K562 (cell line): ENCODE measurements around the gene C2CD2. TPM values are rescaled to one million over a fixed set of nuclear protein-coding genes. Genes with fewer than 3 reads are reported as not detected.

Experiments
- ATAC-seq: fragments of 200-7000 bp; cut with Tn5 transposase; 3 replicates; pipeline ENCODE4 v1.9.1; 2020; ENCODE audit warnings: moderate library complexity
- BruUV-seq: library from RNA; stranded (reverse); fragments of 400-500 nt; replicated peaks from 2 replicates; lab custom pipeline; 2021; lab: Mats Ljungman, UMichigan
- CTCF ChIA-PET: fragments of 300-600 bp; formaldehyde crosslinking; extraction: SDS; loops from one replicate; lab custom pipeline; 2021; ENCODE audit warnings: low intra/inter-chr PET ratio; lab: Yijun Ruan, JAX
- POLR2A ChIA-PET: fragments of 300-600, 350-650 bp; sonication (Branson Sonifier 250); formaldehyde crosslinking; extraction: SDS; loops from one replicate; lab custom pipeline; 2021; ENCODE audit warnings: antibody characterized with exemption, inconsistent platforms; lab: Yijun Ruan, JAX
- DNase-seq, 4 experiments: peaks; one replicate each; pipeline versions ENCODE4 v3.0.0 to v3.0.0-alpha.2; 2011 to 2018; ENCODE audit warnings: low spot score in 3 of 4, mixed read lengths in 3 of 4; ENCODE audit errors: extremely low read depth in 1 of 4
- FAIRE-seq: peaks from 2 replicates; lab custom pipeline; 2011; peaks lifted over from hg19 to GRCh38; lab: Jason Lieb, UNC
- H2AFZ ChIP-seq: 2 replicates; pipeline ENCODE4 v1.6.0; 2011; ENCODE audit warnings: low read depth, low read length, control low read depth, inconsistent platforms
- H3K27ac ChIP-seq: fragments of 200-600 bp; 3 replicates; pipeline ENCODE4 v1.8.0; 2011; ENCODE audit warnings: low read depth, mild to moderate bottlenecking, control low read depth, inconsistent platforms, low read length, moderate library complexity, mixed read lengths; ENCODE audit errors: extremely low read depth
- H3K27me3 ChIP-seq, 2 experiments: fragments of 300-600 bp in 1 of 2; 2 replicates in 1 of 2; 3 replicates in 1 of 2; pipeline versions ENCODE4 v1.6.0 to v1.8.0; 2011; ENCODE audit warnings: inconsistent platforms in 2 of 2, low read length in 2 of 2, mild to moderate bottlenecking in 1 of 2, mixed read lengths in 1 of 2, moderate library complexity in 1 of 2; ENCODE audit not compliant: control insufficient read depth in 2 of 2, insufficient read depth in 2 of 2
- H3K36me3 ChIP-seq: fragments of 300-600 bp; 3 replicates; pipeline ENCODE4 v1.8.0; 2011; ENCODE audit warnings: mild to moderate bottlenecking, low read length, inconsistent platforms; ENCODE audit not compliant: control insufficient read depth, insufficient read depth
- H3K4me1 ChIP-seq, 2 experiments: fragments of 200-600 bp in 1 of 2; replicated peaks in 1 of 2; 2 replicates in 1 of 2; 3 replicates in 1 of 2; pipeline versions ENCODE4 v1.5.1 to v1.8.0; 2011; ENCODE audit warnings: inconsistent platforms in 2 of 2, low read length in 2 of 2, mild to moderate bottlenecking in 1 of 2, mixed read lengths in 1 of 2, moderate library complexity in 1 of 2; ENCODE audit not compliant: control insufficient read depth in 2 of 2, insufficient read depth in 2 of 2
- H3K4me2 ChIP-seq: 2 replicates; pipeline ENCODE4 v1.6.1; 2011; ENCODE audit warnings: low read length, control low read depth, inconsistent platforms, mixed read lengths; ENCODE audit not compliant: insufficient read depth
- H3K4me3 ChIP-seq: fragments of 200-600 bp; sonication (generic), shearing (Covaris generic); 2 replicates; pipeline ENCODE4 v1.5.1; 2016; ENCODE audit warnings: control low read depth, inconsistent platforms
- H3K79me2 ChIP-seq: fragments of 200-600 bp; 3 replicates; pipeline ENCODE4 v1.8.0; 2011; ENCODE audit warnings: low read length, inconsistent platforms; ENCODE audit not compliant: control insufficient read depth, insufficient read depth
- H3K9ac ChIP-seq, 2 experiments: 2 replicates each; pipeline versions ENCODE4 v1.6.0 to v1.6.1; 2011; ENCODE audit warnings: low read depth in 2 of 2, low read length in 2 of 2, control low read depth in 1 of 2, inconsistent platforms in 1 of 2, mild to moderate bottlenecking in 1 of 2, mixed read lengths in 1 of 2; ENCODE audit not compliant: insufficient read depth in 1 of 2
- H3K9me1 ChIP-seq: one replicate; pipeline ENCODE4 v1.6.0; 2011; ENCODE audit warnings: inconsistent platforms, mild to moderate bottlenecking, low read length, moderate library complexity; ENCODE audit not compliant: control insufficient read depth, insufficient read depth
- H3K9me3 ChIP-seq: replicated peaks from 2 replicates; pipeline ENCODE4 v1.5.1; 2011; ENCODE audit warnings: low read depth, low read length, inconsistent platforms; ENCODE audit not compliant: control insufficient read depth, insufficient read depth
- H4K20me1 ChIP-seq: replicated peaks from 2 replicates; pipeline ENCODE4 v1.6.1; 2011; ENCODE audit warnings: low read length, inconsistent platforms, mixed read lengths; ENCODE audit not compliant: control insufficient read depth, insufficient read depth
- GABPB2 ChIP-seq: fragments of 250-450 bp; sonication (Bioruptor Pico); conservative IDR thresholded peaks from 2 replicates; pipeline ENCODE4 v1.5.1; 2021; ENCODE audit warnings: mild to moderate bottlenecking
- NEUROD1 ChIP-seq: fragments of 150-350 bp; IDR thresholded peaks from 2 replicates; pipeline ENCODE4 v1.6.1; 2014; ENCODE audit warnings: borderline replicate concordance, low read length, low read depth; ENCODE audit not compliant: partially characterized antibody
- NFE2 ChIP-seq: IDR thresholded peaks from 2 replicates; pipeline ENCODE4 v1.6.1; 2014; ENCODE audit warnings: antibody characterized with exemption, low read depth
- NR1H2 ChIP-seq: sonication (generic); formaldehyde crosslinking; IDR thresholded peaks from 2 replicates; pipeline ENCODE4 v1.4.0; 2020; ENCODE audit warnings: mild to moderate bottlenecking, missing genetic modification reagents
- NR4A1 ChIP-seq, 2 experiments: fragments of 250-450 bp in 1 of 2; fragments of 450-650 bp in 1 of 2; sonication (Bioruptor Pico) in 1 of 2; IDR thresholded peaks; 2 replicates each; pipeline versions ENCODE4 v1.4.0 to v1.6.1; 2016 to 2020; ENCODE audit warnings: mild to moderate bottlenecking in 2 of 2, missing compliant biosample characterization in 1 of 2, missing genetic modification characterization in 1 of 2, moderate library complexity in 1 of 2
- PHF20 ChIP-seq: fragments of 450-650 bp; IDR thresholded peaks from 2 replicates; pipeline ENCODE4 v1.6.1; 2018; ENCODE audit not compliant: partially characterized antibody
- POLR2B ChIP-seq: fragments of 450-650 bp; IDR thresholded peaks from 2 replicates; pipeline ENCODE4 v1.6.1; 2018; ENCODE audit warnings: low read depth; ENCODE audit not compliant: partially characterized antibody
- RCOR1 ChIP-seq, 2 experiments: IDR thresholded peaks; 2 replicates each; pipeline ENCODE4 v1.6.1; 2012; ENCODE audit warnings: low read depth in 2 of 2, low read length in 2 of 2, borderline replicate concordance in 1 of 2, improper control_type of control experiment in 1 of 2
- SETDB1 ChIP-seq: IDR thresholded peaks from one replicate; pipeline ENCODE4 v1.6.1; 2012; ENCODE audit warnings: low read length, control low read depth, inconsistent platforms
- SMARCB1 ChIP-seq: IDR thresholded peaks from 2 replicates; pipeline ENCODE4 v1.6.1; 2011; ENCODE audit warnings: improper control_type of control experiment, low read depth; ENCODE audit not compliant: insufficient read length
- TARDBP ChIP-seq: fragments of 450-650 bp; IDR thresholded peaks from 2 replicates; pipeline ENCODE4 v1.6.1; 2016
- ZBTB34 ChIP-seq: fragments of 250-450 bp; sonication (Bioruptor Pico); IDR thresholded peaks from 2 replicates; pipeline ENCODE4 v1.8.0; 2021; ENCODE audit warnings: mild to moderate bottlenecking, moderate library complexity
- ZNF140 ChIP-seq: fragments of 250-450 bp; sonication (Bioruptor Pico); IDR thresholded peaks from 2 replicates; pipeline ENCODE4 v1.8.0; 2021; ENCODE audit warnings: moderate library complexity, mild to moderate bottlenecking, inconsistent platforms
- whole genome bisulfite sequencing: fragments of 100-300 bp; shearing (Covaris generic); methylation state at CpG from one replicate; pipeline ENCODE4 v1.1.6; 2016; ENCODE audit warnings: low coverage, mixed read lengths; ENCODE audit not compliant: insufficient coverage; ENCODE audit errors: missing lambda C conversion rate; 5-methylcytosine and 5-hydroxymethylcytosine counted together
- in situ Hi-C: fragments of 300-500 bp; cut with MboI; formaldehyde crosslinking; loops from 4 replicates; pipeline ENCODE4 v1.15.0; 2018; ENCODE audit warnings: inconsistent platforms, mixed read lengths
- intact Hi-C: fragments of 100-400 bp; cut with micrococcal nuclease; formaldehyde crosslinking; loops from 2 replicates; pipeline ENCODE4 v1.14.2; 2022
- polyA plus RNA-seq, 8 experiments: library from polyadenylated mRNA; depleted of rRNA in 4 of 8; stranded (reverse) in 5 of 8; unstranded in 3 of 8; fragments of >200 nt; fragmentation: Nextera tagmentation in 2 of 8; fragmentation: Illumina TruSeq in 1 of 8; extraction: Ambion mirVana in 2 of 8; extraction: Trizol in 1 of 8; gene quantifications; 2 replicates each; pipeline versions ENCODE4 v1.2.1 to v1.2.3, GENCODE V29; 2011 to 2014; ENCODE audit warnings: inconsistent platforms in 1 of 8, missing spikeins in 1 of 8
- total RNA-seq, 7 experiments: library from RNA; depleted of rRNA in 6 of 7; stranded (reverse); fragments of >200 nt in 6 of 7; fragmentation: Illumina TruSeq in 2 of 7; extraction: Trizol in 2 of 7; gene quantifications; 2 replicates each; pipeline versions ENCODE4 v1.2.1 to v1.2.3, GENCODE V29; 2011 to 2021; ENCODE audit warnings: low replicate concordance in 1 of 7

C2CD2 gene
- total and polyA plus RNA-seq, 9 of the 15 experiments (the other 6 are each of a cell fraction or from before 2014, with no cell fraction given), result 1.3 to 21.6 (median 12.1) TPM

- no peaks in the 10 kb centered on the region for H3K36me3 ChIP-seq
- CTCF ChIA-PET, result no interaction called here
- TF ChIP-seq TARDBP (no peak), GABPB2 (CRISPR knock-in tag) (no peak), RCOR1 (IDR thresholded peaks at IDR 0.05; ENCODE audit: borderline replicate concordance in 1 of 2, low read depth in 2 of 2, low read length in 2 of 2) (no peak), NFE2 (no peak), NR4A1 (CRISPR knock-in tag; IDR thresholded peaks at IDR 0.05) (no peak), NR4A1 (tag; IDR thresholded peaks at IDR 0.05) (no peak), ZNF140 (CRISPR knock-in tag) (no peak), SMARCB1 (no peak), ZBTB34 (no peak), POLR2B (no peak), PHF20 (no peak), NEUROD1 (no peak), SETDB1 (no peak), NR1H2 (CRISPR knock-in tag) (no peak)
- no peak overlapping the region for H3K4me3 ChIP-seq
- no peak overlapping the region for H2AFZ ChIP-seq
- H3K9me1 ChIP-seq, result no peaks in the 10 kb centered on the region
- no peak for ATAC-seq
- no peak overlapping the region for H3K9ac ChIP-seq
- H3K27me3 ChIP-seq, result peaks cover 40 to 73% of the 10 kb centered on the region in 2 experiments
- POLR2A ChIA-PET, result interaction anchor here (1.3 to 1.8 kb wide), 3 partner anchors 11 to 13 kb away, joined by 4 to 6 read pairs (median 5); no protein-coding TSS in a partner anchor
- peaks cover 0 to 6% of the 10 kb centered on the region in 2 experiments; a peak in 2 of 5 replicates for H3K4me1 ChIP-seq
- no TSS peak for BruUV-seq
- no peak for FAIRE-seq
- 3% methylated on average over 8 of the region's 8 CpGs for WGBS
- intact Hi-C loops (no loop called here), in situ Hi-C loops (no loop called here)
- H3K79me2 ChIP-seq, result no peaks in the 10 kb centered on the region
- no peaks in the 10 kb centered on the region for H4K20me1 ChIP-seq
- H3K9me3 ChIP-seq, result no peaks in the 10 kb centered on the region
- DNase-seq, result no peak
- H3K4me2 ChIP-seq, result no peak overlapping the region
- no peak overlapping the region for H3K27ac ChIP-seq
These were observed 10.4 kb upstream of the C2CD2 start for GRCh38 chr21:41964171-41964570.
